GM18502 (cell line): ENCODE data around the gene FNDC11.

Source experiments
- ATAC-seq: cut with Tn5 transposase; IDR thresholded peaks from one replicate; pipeline ENCODE4 v1.9.1; 2021; ENCODE audit warnings: mild to moderate bottlenecking; ENCODE audit not compliant: unreplicated experiment, poor library complexity

The FNDC11 gene

GRCh38 chr20:63539092-63539430 is 14.9 kb upstream of the FNDC11 start:
- no peak for ATAC-seq

- no peak for ATAC-seq
Measured at GRCh38 chr20:63539441-63540370, 14.3 kb upstream of the FNDC11 start.

GRCh38 chr20:63540417-63541186 is 13.4 kb upstream of the FNDC11 start:
- no peak for ATAC-seq

- ATAC-seq: no peak
Measured at GRCh38 chr20:63541371-63541770, 12.6 kb upstream of the FNDC11 start.

- ATAC-seq: no peak
Measured at GRCh38 chr20:63542031-63542559, 11.9 kb upstream of the FNDC11 start.

GRCh38 chr20:63542696-63543095 is 11.3 kb upstream of the FNDC11 start:
- no peak for ATAC-seq

- no peak for ATAC-seq
Measured at GRCh38 chr20:63543131-63543530, 10.8 kb upstream of the FNDC11 start.

GRCh38 chr20:63543733-63544132 is 10.2 kb upstream of the FNDC11 start:
- ATAC-seq: no peak

- ATAC-seq: no peak
Measured at GRCh38 chr20:63544241-63544957, 9.6 kb upstream of the FNDC11 start.

GRCh38 chr20:63544958-63545516 is 8.9 kb upstream of the FNDC11 start:
- ATAC-seq: no peak

- ATAC-seq: no peak
Measured at GRCh38 chr20:63545814-63546213, 8.1 kb upstream of the FNDC11 start.

- no peak for ATAC-seq
Measured at GRCh38 chr20:63546256-63546955, 7.6 kb upstream of the FNDC11 start.

GRCh38 chr20:63546956-63547724 is 6.8 kb upstream of the FNDC11 start:
- no peak for ATAC-seq

- no peak for ATAC-seq
Measured at GRCh38 chr20:63547725-63548480, 6.1 kb upstream of the FNDC11 start, which contains the start of gene SRMS. SRMS (minus strand) TSS chr20:63547749; CDS start chr20:63547463, 286 bp downstream.

GRCh38 chr20:63548542-63548941 is 5.4 kb upstream of the FNDC11 start:
- ATAC-seq: no peak

GRCh38 chr20:63549019-63549418 is 4.9 kb upstream of the FNDC11 start:
- ATAC-seq: no peak

GRCh38 chr20:63549679-63550282 is 4.2 kb upstream of the FNDC11 start:
- ATAC-seq: no peak

GRCh38 chr20:63551068-63551467 is 2.9 kb upstream of the FNDC11 start:
- ATAC-seq: no peak
